Stomach (tissue), 9 donors: Measurements from ENCODE around the gene FCRL1. TPM values are rescaled to one million over a fixed set of nuclear protein-coding genes. Genes with fewer than 3 reads are reported as not detected.

Experiments
- DNase-seq, 2 donors: peaks; one replicate each; pipeline versions ENCODE4 v3.0.0 to v3.0.0-alpha.2; 2013 to 2019
- H3K27ac ChIP-seq, 5 donors: fragments of 200-600 bp in 4 of 5; sonication (generic) in 4 of 5; one replicate each; pipeline ENCODE4 v1.5.1; 2013 to 2019; ENCODE audit warnings: mild to moderate bottlenecking in 1 of 5, moderate library complexity in 1 of 5
- H3K27me3 ChIP-seq, 3 donors: fragments of 200-600 bp; sonication (generic); one replicate each; pipeline ENCODE4 v1.5.1; 2017 to 2019; ENCODE audit warnings: mixed run types in 1 of 3
- H3K36me3 ChIP-seq, 4 donors: fragments of 200-600 bp; sonication (generic); 1 replicate in 3 of 4; 2 replicates in 1 of 4; pipeline ENCODE4 v1.5.1; 2016 to 2019
- H3K4me1 ChIP-seq, 4 donors: fragments of 200-600 bp; sonication (generic); one replicate each; pipeline ENCODE4 v1.5.1; 2016 to 2019
- H3K4me3 ChIP-seq, 4 donors: fragments of 200-600 bp; sonication (generic) in 3 of 4; one replicate each; pipeline ENCODE4 v1.5.1; 2016 to 2019; ENCODE audit warnings: mild to moderate bottlenecking in 1 of 4
- H3K9me3 ChIP-seq, 4 donors: fragments of 200-600 bp; sonication (generic); one replicate each; pipeline ENCODE4 v1.5.1; 2016 to 2019
- CTCF ChIP-seq, 7 experiments: fragments of 450-650 bp in 4 of 7; fragments of 200-600 bp in 3 of 7; sonication (generic) in 3 of 7; IDR thresholded peaks; one replicate each; pipeline ENCODE4 v1.5.1; 2016 to 2019; ENCODE audit warnings: antibody characterized with exemption in 7 of 7, control low read depth in 2 of 7, mild to moderate bottlenecking in 1 of 7
- EP300 ChIP-seq: sonication (generic); formaldehyde crosslinking; IDR thresholded peaks from one replicate; pipeline ENCODE4 v1.6.1; 2017; ENCODE audit warnings: antibody characterized with exemption
- POLR2A ChIP-seq, 4 donors: fragments of 450-650 bp; IDR thresholded peaks; one replicate each; pipeline ENCODE4 v1.6.1; 2016; ENCODE audit warnings: antibody characterized with exemption in 4 of 4, control low read depth in 2 of 4, mild to moderate bottlenecking in 1 of 4, moderate library complexity in 1 of 4
- POLR2AphosphoS5 ChIP-seq, 3 donors: sonication (generic); formaldehyde crosslinking; IDR thresholded peaks; one replicate each; pipeline ENCODE4 v1.6.1; 2016; ENCODE audit warnings: antibody characterized with exemption in 3 of 3
- WGBS, 5 donors: extraction: QIAGEN DNeasy Blood & Tissue Kit in 3 of 5; methylation state at CpG; one replicate each; pipeline versions ENCODE4 v1.1.5 to v1.1.7; 2013 to 2018; 5-methylcytosine and 5-hydroxymethylcytosine counted together
- intact Hi-C: fragments of 100-400 bp; cut with DNase I; formaldehyde crosslinking; loops from one replicate; pipeline ENCODE4 v1.15.1; 2023; ENCODE audit warnings: low total_unique reads
- polyA plus RNA-seq, 3 donors: library from polyadenylated mRNA; stranded (reverse); fragments of 200-250 nt; gene quantifications; one replicate each; pipeline ENCODE4 v1.2.3, GENCODE V29; 2013
- total RNA-seq, 5 donors: library from RNA; depleted of rRNA; stranded (reverse); fragments of >200 nt; gene quantifications; one replicate each; pipeline versions ENCODE4 v1.1.0 to v1.2.3, GENCODE V29; 2014 to 2016
- donor health status: healthy with polysubstance abuse.
- donor health status: Bipolar disorder and iron deficiency.
- donor health status: healthy.

FCRL1 gene
- total and polyA plus RNA-seq, 8 donors: 0.29 to 2.4 (median 0.48) TPM; not detected in 5

- no peak overlapping the region for H3K27ac ChIP-seq
- 72 to 78% (median 74%) methylated on average over 2 of the region's 2 CpGs for WGBS, 5 donors
Measured at GRCh38 chr1:157830887-157831286, 11.0 kb upstream of the FCRL1 start.

GRCh38 chr1:157829711-157830110 is 9.8 kb upstream of the FCRL1 start:
- Histone ChIP-seq H3K4me1 (peaks cover 0 to 5% (median 0%) of the 10 kb centered on the region in 4 donors), H3K27me3 (no peaks in the 10 kb centered on the region), H3K27ac (no peak overlapping the region), H3K4me3 (no peak overlapping the region), H3K9me3 (no peaks in the 10 kb centered on the region), H3K36me3 (no peaks in the 10 kb centered on the region)
- no peak for TF ChIP-seq CTCF (IDR thresholded peaks at IDR 0.05)
- no peak for TF ChIP-seq POLR2A (IDR thresholded peaks at IDR 0.05)
- WGBS, 5 donors: 79 to 91% (median 85%) methylated on average over 3 of the region's 3 CpGs
- no peak for DNase-seq
- intact Hi-C loops: no loop called here

More at GRCh38 chr1:157830887-157831286, 11.0 kb upstream of the FCRL1 start:
- intact Hi-C loops: no loop called here
- Histone ChIP-seq H3K4me1 (peaks cover 0 to 5% (median 0%) of the 10 kb centered on the region in 4 donors), H3K36me3 (no peaks in the 10 kb centered on the region), H3K9me3 (no peaks in the 10 kb centered on the region), H3K4me3 (no peak overlapping the region), H3K27me3 (no peaks in the 10 kb centered on the region)
- no peak for DNase-seq
- TF ChIP-seq POLR2A (IDR thresholded peaks at IDR 0.05) (no peak), EP300 (no peak)

GRCh38 chr1:157829210-157829609 is 9.3 kb upstream of the FCRL1 start:
- Histone ChIP-seq H3K27me3 (no peaks in the 10 kb centered on the region), H3K9me3 (no peaks in the 10 kb centered on the region), H3K4me3 (no peak overlapping the region), H3K36me3 (no peaks in the 10 kb centered on the region), H3K4me1 (peaks cover 0 to 5% (median 0%) of the 10 kb centered on the region in 4 donors), H3K27ac (no peak overlapping the region)
- DNase-seq: no peak
- TF ChIP-seq POLR2AphosphoS5 (IDR thresholded peaks at IDR 0.05): no peak
- TF ChIP-seq CTCF (IDR thresholded peaks at IDR 0.05): no peak
- no peak for TF ChIP-seq EP300
- TF ChIP-seq POLR2A (IDR thresholded peaks at IDR 0.05): no peak
- intact Hi-C loops: no loop called here

- H3K27me3 ChIP-seq: no peaks in the 10 kb centered on the region
- 61 to 89% (median 76%) methylated on average over 2 of the region's 2 CpGs for WGBS, 5 donors
- H3K4me3 ChIP-seq: no peak overlapping the region
- H3K27ac ChIP-seq: no peak overlapping the region
- H3K36me3 ChIP-seq: no peaks in the 10 kb centered on the region
- no peaks in the 10 kb centered on the region for H3K9me3 ChIP-seq
- no peak for DNase-seq
- H3K4me1 ChIP-seq: no peaks in the 10 kb centered on the region
- intact Hi-C loops: no loop called here
- TF ChIP-seq POLR2AphosphoS5 (IDR thresholded peaks at IDR 0.05) (no peak), EP300 (no peak), POLR2A (IDR thresholded peaks at IDR 0.05) (no peak), CTCF (IDR thresholded peaks at IDR 0.05) (no peak)
Measured at GRCh38 chr1:157820299-157820698, 379 bp upstream of the FCRL1 start.

GRCh38 chr1:157819215-157819614 is 705 bp downstream of the FCRL1 start:
- DNase-seq: no peak
- 68 to 80% (median 69%) methylated on average over 2 of the region's 2 CpGs for WGBS, 5 donors
- no peaks in the 10 kb centered on the region for H3K27me3 ChIP-seq
- H3K9me3 ChIP-seq: peaks cover 0 to 4% (median under 1%) of the 10 kb centered on the region in 4 donors
- no peak for TF ChIP-seq POLR2AphosphoS5 (IDR thresholded peaks at IDR 0.05)
- TF ChIP-seq POLR2A (IDR thresholded peaks at IDR 0.05): no peak
- TF ChIP-seq CTCF (IDR thresholded peaks at IDR 0.05): no peak
- no peak for TF ChIP-seq EP300
- H3K36me3 ChIP-seq: no peaks in the 10 kb centered on the region
- no peaks in the 10 kb centered on the region for H3K4me1 ChIP-seq
- no peak overlapping the region for H3K27ac ChIP-seq
- H3K4me3 ChIP-seq: no peak overlapping the region
- intact Hi-C loops: no loop called here
